RWPE2 (cell line): Measurements from ENCODE around the gene GID4.

Experiments
- ATAC-seq: fragments of 200-7000 bp; cut with Tn5 transposase; 3 replicates; pipeline ENCODE4 v1.9.1; 2021; ENCODE audit warnings: low read depth
- DNase-seq: peaks from one replicate; pipeline ENCODE4 v3.0.0-alpha.2; 2020; ENCODE audit warnings: low spot score
- H3K27ac ChIP-seq: fragments of 450-650 bp; 2 replicates; pipeline ENCODE4 v1.5.1; 2017; ENCODE audit warnings: mild to moderate bottlenecking; ENCODE audit not compliant: poor library complexity, severe bottlenecking
- H3K27me3 ChIP-seq: fragments of 250-450 bp; sonication (Bioruptor Pico); 2 replicates; pipeline ENCODE4 v1.5.1; 2021; ENCODE audit warnings: mild to moderate bottlenecking, moderate library complexity; ENCODE audit not compliant: insufficient read depth, poor library complexity, severe bottlenecking
- H3K36me3 ChIP-seq: fragments of 250-450 bp; sonication (Bioruptor Pico); 2 replicates; pipeline ENCODE4 v1.5.1; 2020; ENCODE audit warnings: low read depth, mild to moderate bottlenecking, moderate library complexity
- H3K4me1 ChIP-seq: fragments of 250-450 bp; sonication (Bioruptor Pico); 2 replicates; pipeline ENCODE4 v1.5.1; 2021; ENCODE audit warnings: mild to moderate bottlenecking, moderate library complexity; ENCODE audit not compliant: insufficient read depth, poor library complexity, severe bottlenecking
- H3K4me3 ChIP-seq: fragments of 250-450 bp; sonication (Bioruptor Pico); 2 replicates; pipeline ENCODE4 v1.5.1; 2021; ENCODE audit warnings: mild to moderate bottlenecking, moderate library complexity; ENCODE audit not compliant: severe bottlenecking
- H3K9me3 ChIP-seq: fragments of 250-450 bp; sonication (Bioruptor Pico); 2 replicates; pipeline ENCODE4 v1.5.1; 2021; ENCODE audit warnings: mild to moderate bottlenecking, moderate library complexity; ENCODE audit not compliant: severe bottlenecking
- CTCF ChIP-seq: fragments of 450-650 bp; IDR thresholded peaks from one replicate; pipeline ENCODE4 v1.5.1; 2017; ENCODE audit warnings: mild to moderate bottlenecking, moderate library complexity; ENCODE audit not compliant: poor library complexity, severe bottlenecking

Gene GID4

GRCh38 chr17:18044609-18045008 lies 5.4 kb downstream of the GID4 start:
- H3K27ac ChIP-seq: no peak overlapping the region
- no peak overlapping the region for H3K4me3 ChIP-seq
- ATAC-seq (no peak), DNase-seq (no peak)
- H3K27me3 ChIP-seq: no peaks in the 10 kb centered on the region
- no peaks in the 10 kb centered on the region for H3K4me1 ChIP-seq
- peaks cover 21% of the 10 kb centered on the region for H3K36me3 ChIP-seq
- no peak for TF ChIP-seq CTCF
- no peaks in the 10 kb centered on the region for H3K9me3 ChIP-seq

- no peak for DNase-seq
- H3K9me3 ChIP-seq: no peaks in the 10 kb centered on the region
Observed at GRCh38 chr17:18045691-18046350, 6.6 kb downstream of the GID4 start.

GRCh38 chr17:18055597-18055996 lies 16.4 kb downstream of the GID4 start:
- DNase-seq (no peak), ATAC-seq (no peak)
- TF ChIP-seq CTCF: no peak
- Histone ChIP-seq H3K27me3 (no peaks in the 10 kb centered on the region), H3K27ac (no peak overlapping the region), H3K36me3 (peaks cover 47% of the 10 kb centered on the region), H3K9me3 (no peaks in the 10 kb centered on the region), H3K4me1 (peaks cover 4% of the 10 kb centered on the region), H3K4me3 (no peak overlapping the region)

More at GRCh38 chr17:18045691-18046350, 6.6 kb downstream of the GID4 start:
- H3K27ac ChIP-seq: no peak overlapping the region
- no peak for TF ChIP-seq CTCF
- no peak for ATAC-seq
- no peaks in the 10 kb centered on the region for H3K4me1 ChIP-seq
- H3K27me3 ChIP-seq: no peaks in the 10 kb centered on the region
- H3K4me3 ChIP-seq: no peak overlapping the region
- peaks cover 33% of the 10 kb centered on the region for H3K36me3 ChIP-seq

GRCh38 chr17:18056214-18056613 lies 17.0 kb downstream of the GID4 start:
- Histone ChIP-seq H3K9me3 (no peaks in the 10 kb centered on the region), H3K27ac (no peak overlapping the region), H3K4me3 (no peak overlapping the region), H3K36me3 (peaks cover 45% of the 10 kb centered on the region), H3K27me3 (no peaks in the 10 kb centered on the region), H3K4me1 (peaks cover 4% of the 10 kb centered on the region)
- ATAC-seq: no peak
- no peak for TF ChIP-seq CTCF
- no peak for DNase-seq

- no peak for ATAC-seq
Observed at GRCh38 chr17:18059283-18059682, 20.1 kb downstream of the GID4 start.

More at GRCh38 chr17:18059283-18059682, 20.1 kb downstream of the GID4 start:
- Histone ChIP-seq H3K4me3 (no peak overlapping the region), H3K4me1 (peaks cover 4% of the 10 kb centered on the region), H3K36me3 (peaks cover 58% of the 10 kb centered on the region), H3K27ac (peak overlapping the region; percentile 33), H3K27me3 (no peaks in the 10 kb centered on the region), H3K9me3 (no peaks in the 10 kb centered on the region)
- DNase-seq: no peak
- TF ChIP-seq CTCF: no peak
